Amniotic epithelial cell (primary cell): ENCODE results near the gene ATP6AP2.
"Not testable (repeated sequence)": the region's sequence is repeated elsewhere in the genome, so short reads cannot be mapped to it uniquely, and the experiment has no call there.

Experiments
- DNase-seq: peaks from one replicate; pipeline ENCODE4 v3.0.0-alpha.2; 2010; ENCODE audit warnings: low read depth

ATP6AP2 gene

GRCh38 chrX:40576291-40576690 is 4.5 kb upstream of the ATP6AP2 start:
- DNase-seq, result peak; percentile 10

GRCh38 chrX:40578039-40578695 is 2.6 kb upstream of the ATP6AP2 start:
- peak; percentile 13 for DNase-seq

- DNase-seq, result no peak
Measured at GRCh38 chrX:40579141-40579540, 1.6 kb upstream of the ATP6AP2 start.

GRCh38 chrX:40579900-40580536 is 752 bp upstream of the ATP6AP2 start:
- no peak for DNase-seq

- peak; percentile 41 for DNase-seq
Measured at GRCh38 chrX:40581336-40581920, 658 bp downstream of the ATP6AP2 start.

- DNase-seq, result not testable (repeated sequence)
Measured at GRCh38 chrX:40582178-40582577, 1.4 kb downstream of the ATP6AP2 start.

- DNase-seq, result no peak
Measured at GRCh38 chrX:40582811-40583210, 2.0 kb downstream of the ATP6AP2 start.

GRCh38 chrX:40587623-40588022 is 6.9 kb downstream of the ATP6AP2 start:
- not testable (repeated sequence) for DNase-seq

GRCh38 chrX:40589616-40590321 is 9.0 kb downstream of the ATP6AP2 start:
- not testable (repeated sequence) for DNase-seq

- DNase-seq, result no peak
Measured at GRCh38 chrX:40603446-40603845, 22.7 kb downstream of the ATP6AP2 start.

- no peak for DNase-seq
Measured at GRCh38 chrX:40607381-40607780, 26.6 kb downstream of the ATP6AP2 start.

- DNase-seq, result no peak
Measured at GRCh38 chrX:40612511-40612910, 31.7 kb downstream of the ATP6AP2 start.

- DNase-seq, result no peak
Measured at GRCh38 chrX:40615976-40616375, 35.2 kb downstream of the ATP6AP2 start.

- DNase-seq, result peak; percentile 91
Measured at GRCh38 chrX:40617566-40617965, 36.8 kb downstream of the ATP6AP2 start.

GRCh38 chrX:40622479-40623138 is 41.8 kb downstream of the ATP6AP2 start:
- no peak for DNase-seq

- no peak for DNase-seq
Measured at GRCh38 chrX:40623139-40623536, 42.4 kb downstream of the ATP6AP2 start, which contains the start of gene MPC1L. Gene MPC1L (plus strand): TSS chrX:40623428. CDS start chrX:40623566, 138 bp downstream.

GRCh38 chrX:40623665-40624064 is 42.9 kb downstream of the ATP6AP2 start:
- no peak for DNase-seq

GRCh38 chrX:40625294-40625693 is 44.5 kb downstream of the ATP6AP2 start:
- DNase-seq, result no peak

GRCh38 chrX:40628506-40628905 is 47.7 kb downstream of the ATP6AP2 start:
- DNase-seq, result peak; percentile 52

GRCh38 chrX:40632199-40632598 is 51.4 kb downstream of the ATP6AP2 start:
- DNase-seq, result no peak

GRCh38 chrX:40637687-40638086 is 56.9 kb downstream of the ATP6AP2 start:
- no peak for DNase-seq

GRCh38 chrX:40644176-40644575 is 63.4 kb downstream of the ATP6AP2 start:
- DNase-seq, result peak; percentile 78
